HG03575 (cell line): Measurements from ENCODE around the gene KCNQ5.

Experiments
- ATAC-seq: cut with Tn5 transposase; IDR thresholded peaks from one replicate; pipeline ENCODE4 v1.9.1; 2021; ENCODE audit not compliant: unreplicated experiment, insufficient number of reproducible peaks, low FRiP score; ENCODE audit errors: extremely low read depth

The KCNQ5 gene

DNA sequence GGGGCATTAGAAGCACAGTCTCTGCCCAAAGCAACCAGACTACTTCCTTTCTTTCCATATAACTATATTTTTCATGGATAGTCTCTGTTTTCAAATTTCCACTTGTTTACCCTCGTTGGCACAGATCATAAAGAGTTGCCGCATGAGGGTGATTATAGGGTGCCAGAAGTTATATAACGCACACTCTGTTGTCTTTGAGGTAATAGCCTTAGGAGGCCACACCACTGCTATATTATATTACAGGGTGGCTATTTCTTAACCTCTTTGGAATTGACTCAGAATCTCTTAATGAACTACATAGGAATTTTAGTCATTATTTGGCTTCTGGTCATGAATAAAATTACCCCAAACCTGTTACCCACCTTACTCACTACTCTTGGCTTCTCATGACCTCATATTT lies 43.7 kb downstream of the KCNQ5 start:
- no peak for ATAC-seq

GRCh38 chr6:72669324-72669723 lies 47.5 kb downstream of the KCNQ5 start:
- ATAC-seq, result no peak

DNA sequence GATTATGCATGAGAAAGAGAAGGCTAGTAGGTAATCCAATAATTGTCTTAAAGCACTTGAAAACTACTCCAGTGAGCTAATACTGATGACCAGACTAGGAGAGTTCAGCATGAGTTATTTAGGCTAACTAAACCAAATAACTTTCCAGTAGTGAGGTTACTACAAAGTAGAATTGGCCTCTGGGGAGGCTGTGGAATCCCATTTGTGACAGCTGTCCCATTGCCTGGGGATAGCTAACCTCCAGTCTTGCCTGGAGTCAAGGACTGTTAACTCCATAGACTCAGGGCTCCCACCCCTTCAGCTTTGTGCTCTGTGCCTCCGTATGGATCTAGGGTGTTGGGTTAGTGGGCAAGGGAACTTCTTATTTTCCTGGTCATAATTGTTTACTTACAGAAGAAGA lies 51.0 kb downstream of the KCNQ5 start:
- no peak for ATAC-seq

GRCh38 chr6:72674842-72675241 lies 53.0 kb downstream of the KCNQ5 start:
- ATAC-seq, result no peak

- ATAC-seq, result no peak
Observed at GRCh38 chr6:72675396-72675795, 53.5 kb downstream of the KCNQ5 start.

DNA sequence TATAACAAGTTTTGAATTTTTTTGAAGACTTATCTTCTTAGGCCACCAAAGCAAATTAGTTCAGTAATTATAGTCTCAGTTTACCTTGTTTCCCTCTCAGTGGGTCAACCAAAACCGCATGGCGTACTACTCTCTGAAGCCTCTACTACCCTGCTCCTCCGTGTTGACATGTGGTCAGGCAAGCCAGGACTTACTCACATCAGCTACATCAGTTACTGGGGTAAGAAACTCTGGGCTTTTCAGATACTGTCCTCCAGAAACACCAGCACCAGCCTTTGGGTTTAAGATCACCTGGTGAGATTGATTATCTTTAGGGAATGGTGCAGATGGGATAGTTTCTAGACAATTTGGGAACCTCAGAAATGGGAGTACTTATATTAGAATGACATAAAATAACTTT lies 55.1 kb downstream of the KCNQ5 start:
- no peak for ATAC-seq

DNA sequence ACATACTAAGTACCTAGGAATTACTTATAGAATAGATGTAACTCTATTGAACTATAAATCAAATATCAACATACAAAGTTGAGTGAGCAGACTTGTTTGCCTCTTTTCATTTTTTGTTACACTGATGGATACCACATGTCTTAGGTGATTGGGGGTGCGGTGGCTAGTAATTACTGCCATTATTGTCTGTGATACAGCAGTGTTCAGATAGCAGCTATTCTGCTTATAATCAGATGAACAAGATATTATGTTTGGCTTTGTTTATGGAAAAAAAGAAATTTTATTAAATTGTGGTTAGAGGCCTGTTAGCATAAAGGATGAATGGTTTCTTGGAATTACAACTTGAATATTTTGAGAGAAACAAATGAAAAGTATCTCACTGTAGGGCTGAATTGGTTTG lies 55.9 kb downstream of the KCNQ5 start:
- no peak for ATAC-seq

DNA sequence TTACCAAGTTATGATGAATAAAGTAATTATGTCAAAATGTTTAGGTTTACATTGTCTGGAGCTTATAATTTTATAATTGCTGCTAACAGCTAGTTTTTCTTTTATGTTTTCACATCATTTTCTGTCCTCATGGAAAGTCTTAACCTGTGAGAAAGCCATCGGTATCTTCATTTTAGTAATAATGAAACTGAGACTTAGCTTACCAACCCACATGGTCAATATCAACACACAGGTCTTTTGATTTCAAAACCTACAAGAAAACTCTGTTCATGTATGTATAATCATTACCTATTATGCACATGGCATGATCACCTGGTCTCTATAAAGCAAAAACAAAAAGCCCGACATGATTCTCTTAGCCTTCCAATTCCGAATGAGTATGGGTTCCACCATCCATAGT lies 61.9 kb downstream of the KCNQ5 start:
- peak; percentile 81 for ATAC-seq

- peak; percentile 62 for ATAC-seq
Observed at GRCh38 chr6:72689107-72689954, 67.5 kb downstream of the KCNQ5 start.

DNA sequence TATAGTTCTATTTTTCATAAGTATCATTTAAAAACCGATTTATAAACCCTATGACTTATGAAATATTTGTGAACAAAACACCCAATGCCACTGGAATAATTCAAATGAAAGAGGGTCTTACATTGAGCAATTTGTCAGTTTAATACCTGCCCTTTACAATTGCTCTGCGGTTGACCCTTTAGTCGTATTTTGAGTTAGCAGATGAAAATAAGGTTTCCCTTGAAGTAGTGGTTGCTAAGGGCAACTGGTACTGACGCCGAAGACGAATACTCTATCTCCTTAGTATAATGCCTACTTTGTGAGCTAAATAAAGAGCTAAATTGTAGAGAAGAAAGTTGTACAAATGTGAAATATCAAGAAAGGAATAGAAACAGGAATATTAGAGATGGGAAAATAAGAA lies 69.4 kb downstream of the KCNQ5 start:
- no peak for ATAC-seq

GRCh38 chr6:72696055-72696454 lies 74.2 kb downstream of the KCNQ5 start:
- no peak for ATAC-seq

GRCh38 chr6:72699159-72699558 lies 77.3 kb downstream of the KCNQ5 start:
- ATAC-seq, result no peak

DNA sequence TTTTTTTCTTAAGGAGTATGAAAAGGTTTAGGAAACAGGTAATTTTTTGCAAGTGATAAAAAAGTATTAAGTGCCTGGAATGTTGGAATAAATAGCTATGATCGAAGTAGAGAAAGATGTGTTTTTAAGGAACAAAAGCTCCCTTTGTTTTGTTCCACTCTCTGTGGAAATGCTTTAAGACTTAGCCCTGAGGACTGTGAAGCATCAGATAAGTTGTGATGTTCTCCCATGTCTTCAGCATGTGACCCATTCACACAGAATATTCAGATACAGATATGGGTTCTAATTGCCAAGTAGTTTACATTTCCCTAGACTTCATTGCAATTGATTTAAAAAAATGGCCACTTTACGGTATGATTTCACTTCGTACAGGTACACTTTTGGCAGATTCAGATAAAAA lies 80.6 kb downstream of the KCNQ5 start:
- no peak for ATAC-seq

GRCh38 chr6:72703093-72703492 lies 81.2 kb downstream of the KCNQ5 start:
- no peak for ATAC-seq

DNA sequence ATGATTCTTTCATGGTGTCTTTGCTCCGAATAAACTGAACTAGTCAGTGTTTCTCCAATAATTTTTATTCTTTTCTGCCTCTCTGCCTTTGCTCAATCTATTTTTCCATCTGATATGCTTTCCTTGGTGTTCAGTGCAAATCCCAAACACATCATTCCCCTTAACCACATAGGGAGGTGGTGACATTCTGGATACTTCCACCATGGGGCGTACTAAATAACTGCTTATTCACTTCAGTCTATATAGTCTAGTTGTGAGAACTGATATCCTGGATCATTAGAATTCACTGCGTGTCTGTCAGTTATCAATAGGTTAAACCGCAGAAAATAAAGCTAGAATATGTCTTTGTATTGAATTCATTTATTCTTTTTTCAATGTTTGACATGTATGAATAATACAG lies 83.1 kb downstream of the KCNQ5 start:
- ATAC-seq, result no peak

DNA sequence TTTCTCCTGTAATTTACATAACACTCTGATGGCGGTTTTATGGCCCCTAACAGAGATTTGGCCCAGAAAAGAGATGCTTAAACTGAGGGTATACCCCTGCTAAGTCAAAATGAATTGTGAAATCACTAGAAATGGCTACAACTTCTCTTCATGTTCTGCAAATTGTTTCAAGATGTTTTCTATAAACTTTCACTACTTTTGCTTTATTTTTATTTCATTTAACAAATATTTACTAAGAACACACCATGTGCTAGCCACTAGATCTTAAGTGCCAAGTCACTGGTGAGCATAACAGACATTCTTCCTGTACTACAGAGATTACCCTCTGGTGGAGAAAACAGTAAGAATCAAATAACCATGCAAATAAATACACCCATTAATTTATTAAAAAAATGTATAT lies 87.6 kb downstream of the KCNQ5 start:
- no peak for ATAC-seq

DNA sequence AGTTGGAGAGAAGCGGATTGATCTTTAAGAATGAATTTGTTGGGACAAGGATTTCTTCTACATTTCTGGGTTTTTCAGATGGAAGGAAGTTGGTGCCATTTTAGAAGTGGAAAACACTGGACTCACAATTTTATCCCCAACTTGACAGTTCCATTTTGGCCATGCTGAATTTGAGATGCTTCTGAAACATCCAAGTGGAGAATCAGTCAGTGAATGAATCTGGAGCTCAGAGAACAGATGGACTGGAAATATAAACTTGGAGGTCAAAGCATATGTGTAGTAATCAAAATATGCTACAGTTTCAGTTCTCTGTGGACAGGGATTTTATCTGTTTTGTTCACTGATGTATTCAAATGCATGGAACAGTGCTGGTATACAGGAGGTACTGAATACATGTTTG lies 89.9 kb downstream of the KCNQ5 start:
- ATAC-seq, result no peak

GRCh38 chr6:72712910-72713309 lies 91.0 kb downstream of the KCNQ5 start:
- ATAC-seq, result no peak

GRCh38 chr6:72715119-72715518 lies 93.3 kb downstream of the KCNQ5 start:
- no peak for ATAC-seq

- no peak for ATAC-seq
Observed at GRCh38 chr6:72716916-72717315, 95.1 kb downstream of the KCNQ5 start.

GRCh38 chr6:72720464-72720863 lies 98.6 kb downstream of the KCNQ5 start:
- ATAC-seq, result no peak
